ENCODE results near the gene OR2V1. TPM values are rescaled to one million over a fixed set of nuclear protein-coding genes. Genes with fewer than 3 reads are reported as not detected.

The OR2V1 gene
- total and polyA plus RNA-seq, 2 of the 4 experiments (the other 2 are of a cell fraction), result not detected

DNA sequence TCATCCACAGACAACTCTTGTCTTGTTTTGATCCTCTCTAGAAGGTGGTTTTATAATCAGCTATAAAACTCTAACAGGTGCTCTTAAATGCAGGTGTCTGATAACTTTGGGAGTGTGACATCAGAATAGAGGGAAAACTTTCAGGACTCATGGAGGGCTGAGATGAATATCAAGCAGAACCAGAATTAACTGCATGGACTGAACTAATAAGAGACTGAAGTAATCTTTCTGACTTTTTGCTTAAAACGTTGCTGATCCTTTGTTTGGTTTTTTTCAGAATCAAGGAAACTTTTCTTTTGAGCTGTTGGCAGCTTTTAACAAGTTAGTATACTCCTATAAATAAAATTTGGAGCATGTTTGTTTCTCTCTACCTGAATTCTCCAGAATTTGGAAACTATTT, 14.2 kb upstream of the OR2V1 start:
- Histone ChIP-seq H3K18ac (ENCODE audit: low read depth, low read length) (no peak overlapping the region), H3K27me3 (ENCODE audit: control insufficient read depth, insufficient read depth, low read length) (no peaks in the 10 kb centered on the region; the same call in 1 of the 2 replicates), H3K9me3 (ENCODE audit: control insufficient read depth, insufficient read depth, low read length) (no peaks in the 10 kb centered on the region), H3K79me1 (ENCODE audit: low read depth in 1 of 2, low read length in 2 of 2) (no peaks in the 10 kb centered on the region), H2AK5ac (ENCODE audit: low read depth, low read length) (no peak overlapping the region), H4K5ac (ENCODE audit: low read depth, low read length) (no peak overlapping the region), H3K4me2 (ENCODE audit: low read depth, low read length) (no peak overlapping the region), H4K91ac (ENCODE audit: insufficient read depth, low read depth, low read length) (no peak overlapping the region), H3K9me1 (ENCODE audit: insufficient read depth, low read length) (no peaks in the 10 kb centered on the region), H3K23ac (ENCODE audit: low read depth, low read length) (no peak overlapping the region), H3K14ac (replicated peaks; ENCODE audit: low read depth, low read length) (no peak overlapping the region), H3K4me3 (ENCODE audit: insufficient read depth, low read depth, low read length) (no peak overlapping the region), H4K8ac (ENCODE audit: low read depth in 2 of 2, low read length in 2 of 2) (no peak overlapping the region), H2AFZ (replicated peaks; ENCODE audit: low read length, poor library complexity) (no peak overlapping the region), H2BK5ac (ENCODE audit: low read depth, low read length, poor library complexity, severe bottlenecking) (no peak overlapping the region), H3K56ac (ENCODE audit: extremely low read depth, insufficient read depth, low read length) (no peak overlapping the region), H3K4me1 (ENCODE audit: control insufficient read depth, insufficient read depth, low read length) (no peaks in the 10 kb centered on the region), H3K4ac (ENCODE audit: low read depth, low read length) (no peak overlapping the region), H2BK120ac (ENCODE audit: low read depth, low read length) (no peak overlapping the region), H2BK15ac (ENCODE audit: low read depth, low read length) (no peak overlapping the region), H3K9ac (ENCODE audit: low read depth, low read length) (no peak overlapping the region), H4K20me1 (ENCODE audit: insufficient read depth, low read length) (no peaks in the 10 kb centered on the region), H3K27ac (ENCODE audit: insufficient read depth, low read length) (no peak overlapping the region), H3K36me3 (ENCODE audit: control insufficient read depth, insufficient read depth, low read length) (no peaks in the 10 kb centered on the region), H2AK9ac (replicated peaks; ENCODE audit: low read depth, low read length, poor library complexity) (no peak overlapping the region), H2BK20ac (ENCODE audit: low read depth, low read length) (no peak overlapping the region)
- WGBS, 2 experiments (ENCODE audit: extremely low coverage in 2 of 2, insufficient read length in 1 of 2), result no CpG with 5 or more reads among the region's 1 CpG
- in situ Hi-C loops (cut with MboI; ENCODE audit: low sequenced_read_pairs), result no loop called here
- intact Hi-C loops (cut with micrococcal nuclease), result no loop called here
- ATAC-seq (ENCODE audit: low read depth) (no peak), DNase-seq (no peak)
- dilution Hi-C loops (cut with HindIII; ENCODE audit: low sequenced_read_pairs, unreplicated experiment), result no loop called here
- POLR2A ChIA-PET (ENCODE audit: unreplicated experiment), result no interaction called here
- TF ChIP-seq SMC3 (IDR thresholded peaks at IDR 0.05; ENCODE audit: low read depth, low read length), result no peak
- CTCF ChIA-PET, result no interaction called here
- no TSS peak for BruUV-seq (replicated peaks)
